ENCODE results near the gene GLMP.

Gene GLMP

DNA sequence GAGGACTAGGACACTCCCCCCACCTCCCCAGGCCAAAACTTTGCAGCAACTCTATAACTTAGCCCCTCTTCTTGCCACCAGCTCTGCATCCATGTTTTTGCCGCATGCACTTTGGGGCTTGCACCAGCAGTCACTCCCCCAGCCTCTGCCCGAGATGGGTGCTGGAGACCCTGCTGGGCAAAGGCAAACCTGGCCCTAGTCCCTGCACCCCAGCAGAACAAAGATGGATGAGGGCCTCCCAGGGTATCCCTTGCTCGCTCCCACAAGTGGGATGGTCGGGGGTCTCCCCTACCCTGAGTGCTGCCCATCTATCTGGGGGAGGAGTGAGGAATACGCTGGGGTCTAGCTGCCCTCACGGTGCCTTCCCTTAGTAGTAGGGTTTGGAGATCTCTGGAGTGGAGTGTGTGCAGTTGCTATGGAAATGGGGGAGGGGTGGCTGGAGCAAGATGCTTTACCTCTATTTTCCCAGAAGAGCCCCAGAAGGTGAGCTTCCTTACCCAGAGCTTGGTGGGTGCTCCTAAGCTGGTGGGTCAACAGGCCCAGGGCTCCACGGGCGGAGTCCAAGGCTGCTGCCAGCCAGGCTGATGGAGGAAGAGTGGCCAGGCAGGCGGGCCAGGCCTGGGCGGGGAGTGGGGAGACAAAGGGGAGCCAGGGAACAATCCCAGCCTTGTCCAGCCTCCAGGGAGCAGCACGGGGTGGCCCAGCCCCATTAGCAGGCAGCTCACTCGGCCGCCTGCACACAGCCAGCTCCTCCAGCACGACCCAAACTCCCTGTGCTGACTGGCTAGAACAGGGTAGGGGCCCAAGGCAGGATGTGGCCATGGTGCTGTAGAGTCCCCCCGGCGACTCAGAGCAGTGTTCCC, 47.8 kb downstream of the GLMP start, which contains the start of gene PAQR6:
PAQR6 (minus strand) TSS at position 597 of the 863 bp plus-strand sequence. CDS start 1,325 bp downstream, outside the sequence.
- DNase-seq, result no peak

GRCh38 chr1:156246781-156247459, 48.6 kb downstream of the GLMP start:
- DNase-seq, result peak; percentile 58

DNA sequence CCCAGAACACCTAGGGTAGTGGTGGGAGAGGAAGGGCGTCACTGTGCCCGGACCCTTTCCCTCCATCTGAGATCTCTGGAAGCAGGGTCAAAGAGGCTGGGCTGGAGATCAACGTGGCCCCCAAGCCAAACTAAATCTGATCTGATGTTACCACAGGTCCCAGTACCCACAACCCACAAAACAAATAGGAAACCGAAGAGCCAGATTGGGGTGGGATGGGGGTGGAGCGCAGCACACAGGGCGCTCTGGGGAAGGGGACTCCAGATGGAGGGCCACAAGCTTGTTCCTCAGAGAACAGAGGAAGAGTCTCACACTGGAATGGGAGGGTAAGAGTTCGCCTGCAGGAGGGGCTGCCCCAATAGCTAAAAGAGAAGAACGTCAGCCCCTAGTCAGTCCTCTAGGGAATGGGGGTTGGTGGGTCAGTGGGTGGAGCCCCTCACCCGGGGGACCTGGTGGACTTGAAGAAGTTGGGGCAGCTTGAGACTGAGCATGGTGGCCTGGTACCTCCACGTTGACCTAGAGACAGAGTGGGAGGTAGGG, 49.2 kb downstream of the GLMP start:
- DNase-seq, result no peak

DNA sequence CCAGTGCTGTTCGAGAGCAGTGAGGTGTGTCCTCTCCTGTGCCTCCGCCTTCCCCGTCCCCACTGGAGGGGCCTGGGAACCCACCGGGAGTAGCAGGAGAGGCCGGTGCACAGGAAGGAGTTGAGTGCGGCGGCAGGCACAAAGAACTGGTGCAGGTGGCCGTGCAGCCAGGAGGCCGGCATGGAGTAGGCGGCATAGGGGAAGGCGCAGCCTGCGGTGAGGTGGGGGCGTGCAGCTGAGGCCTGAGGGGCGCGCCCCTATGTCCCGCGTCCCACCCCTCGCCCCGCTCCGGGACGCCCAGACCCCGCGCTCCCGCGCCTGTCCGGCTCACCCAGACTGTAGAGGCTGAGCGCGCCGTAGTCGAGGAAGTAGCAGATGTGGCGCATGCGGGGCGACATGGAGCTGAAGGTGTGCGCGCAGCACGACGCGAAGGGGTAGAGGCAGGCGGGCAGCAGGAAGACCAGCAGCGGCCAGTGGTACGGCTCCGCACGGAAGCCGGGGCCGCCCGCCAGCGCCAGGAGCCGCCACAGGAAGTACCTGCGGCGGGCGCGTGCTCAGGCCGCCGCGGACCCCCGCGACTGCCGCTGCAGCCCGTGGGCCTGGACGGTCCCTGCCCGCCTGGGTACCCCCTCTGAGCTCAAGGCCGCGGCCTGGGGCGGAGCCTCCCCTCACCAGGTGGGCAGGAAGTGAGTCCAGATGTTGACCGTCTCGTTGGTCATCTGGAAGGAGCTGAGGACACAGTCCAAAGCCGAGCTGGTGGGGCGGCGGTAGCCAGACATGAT, 49.8 kb downstream of the GLMP start:
- DNase-seq, result no peak

- no peak for DNase-seq
Observed at GRCh38 chr1:156244712-156245111, 50.8 kb downstream of the GLMP start.

- DNase-seq, result no peak
Observed at GRCh38 chr1:156244126-156244525, 51.4 kb downstream of the GLMP start.

DNA sequence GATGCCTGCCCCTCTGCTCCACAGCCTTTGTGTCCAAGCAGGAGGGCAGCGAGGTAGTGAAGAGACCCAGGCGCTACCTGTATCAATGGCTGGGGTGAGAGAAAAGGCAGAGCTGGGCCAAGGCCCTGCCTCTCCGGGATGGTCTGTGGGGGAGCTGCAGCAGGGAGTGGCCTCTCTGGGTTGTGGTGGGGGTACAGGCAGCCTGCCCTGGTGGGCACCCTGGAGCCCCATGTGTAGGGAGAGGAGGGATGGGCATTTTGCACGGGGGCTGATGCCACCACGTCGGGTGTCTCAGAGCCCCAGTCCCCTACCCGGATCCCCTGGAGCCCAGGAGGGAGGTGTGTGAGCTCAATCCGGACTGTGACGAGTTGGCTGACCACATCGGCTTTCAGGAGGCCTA, 52.7 kb downstream of the GLMP start:
- DNase-seq, result no peak

Data from right hindlimb (tissue), 1 donor.